Kidney epithelial cell (primary cell): ENCODE data around the gene GFPT2. TPM values are rescaled to one million over a fixed set of nuclear protein-coding genes. Genes with fewer than 3 reads are reported as not detected.

Experiments
- DNase-seq: peaks from one replicate; pipeline ENCODE4 v3.0.0-alpha.2; 2010; ENCODE audit warnings: low read depth
- H3K27me3 ChIP-seq: 2 replicates; pipeline ENCODE4 v1.6.0; 2011; ENCODE audit warnings: low read length; ENCODE audit not compliant: control insufficient read depth, insufficient read depth
- H3K36me3 ChIP-seq: 2 replicates; pipeline ENCODE4 v1.5.1; 2011; ENCODE audit warnings: low read length; ENCODE audit not compliant: control insufficient read depth, insufficient read depth
- H3K4me3 ChIP-seq: 2 replicates; pipeline ENCODE4 v1.5.1; 2011; ENCODE audit warnings: low read depth, mild to moderate bottlenecking, control low read depth, low read length
- CTCF ChIP-seq: IDR thresholded peaks from 2 replicates; pipeline ENCODE4 v1.5.1; 2011; ENCODE audit warnings: mild to moderate bottlenecking, moderate library complexity, low read length, control low read depth, inconsistent platforms; ENCODE audit not compliant: insufficient read depth, poor library complexity, severe bottlenecking
- total RNA-seq: library from RNA; depleted of rRNA; stranded (reverse); fragments of >200 nt; gene quantifications from 2 replicates; pipeline ENCODE4 v1.2.3, GENCODE V29; 2015

GFPT2 gene
- total RNA-seq, 1 donor from 2014 or later = 7.7 TPM

GRCh38 chr5:180336234-180337020, 16.7 kb downstream of the GFPT2 start:
- Histone ChIP-seq H3K36me3 (no peaks in the 10 kb centered on the region), H3K4me3 (no peak overlapping the region), H3K27me3 (no peaks in the 10 kb centered on the region)
- no peak for TF ChIP-seq CTCF
- DNase-seq = no peak

GRCh38 chr5:180335614-180336233, 17.4 kb downstream of the GFPT2 start:
- DNase-seq = no peak

GRCh38 chr5:180334751-180335613, 18.2 kb downstream of the GFPT2 start:
- H3K4me3 ChIP-seq = no peak overlapping the region
- H3K36me3 ChIP-seq = no peaks in the 10 kb centered on the region
- no peaks in the 10 kb centered on the region for H3K27me3 ChIP-seq
- no peak for DNase-seq
- no peak for TF ChIP-seq CTCF

More at GRCh38 chr5:180335614-180336233, 17.4 kb downstream of the GFPT2 start:
- no peaks in the 10 kb centered on the region for H3K36me3 ChIP-seq
- no peak for TF ChIP-seq CTCF
- H3K27me3 ChIP-seq = no peaks in the 10 kb centered on the region
- H3K4me3 ChIP-seq = no peak overlapping the region

GRCh38 chr5:180334176-180334575, 19.0 kb downstream of the GFPT2 start:
- DNase-seq = no peak
- no peak for TF ChIP-seq CTCF
- H3K36me3 ChIP-seq = no peaks in the 10 kb centered on the region
- H3K27me3 ChIP-seq = no peaks in the 10 kb centered on the region
- H3K4me3 ChIP-seq = no peak overlapping the region

- Histone ChIP-seq H3K4me3 (no peak overlapping the region), H3K36me3 (no peaks in the 10 kb centered on the region), H3K27me3 (no peaks in the 10 kb centered on the region)
- DNase-seq = no peak
- TF ChIP-seq CTCF = no peak
Observed at GRCh38 chr5:180333661-180334060, 19.5 kb downstream of the GFPT2 start.
